ENCODE results near the gene CCDC66. TPM values are rescaled to one million over a fixed set of nuclear protein-coding genes. Genes with fewer than 3 reads are reported as not detected.

Gene CCDC66
- total and polyA plus RNA-seq, 2 of the 4 experiments (the other 2 are of a cell fraction): 6.0 to 9.1 TPM

DNA sequence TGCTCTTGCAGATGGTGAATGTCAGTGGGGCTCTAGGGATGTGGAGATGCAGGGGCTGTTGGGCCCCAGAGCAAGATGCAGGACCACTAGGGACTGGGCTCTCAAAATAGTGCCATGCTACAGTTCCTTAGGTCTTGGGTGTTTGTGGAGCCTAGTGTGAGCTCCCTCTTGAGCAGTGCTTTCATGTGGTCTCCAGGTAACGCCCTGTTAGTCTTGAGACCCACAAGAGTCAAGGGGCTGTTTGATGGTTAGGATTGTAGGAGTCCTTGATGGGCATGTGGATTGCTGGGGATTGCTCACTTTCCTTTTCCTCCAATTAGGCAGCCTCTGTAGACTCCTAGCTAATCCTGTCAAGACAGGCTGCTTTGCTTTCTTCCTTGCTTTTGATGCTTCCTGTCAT is 56.0 kb downstream of the CCDC66 start:
- H2BK20ac ChIP-seq (ENCODE audit: low read depth, low read length): no peak overlapping the region
- H3K36me3 ChIP-seq (ENCODE audit: control insufficient read depth, insufficient read depth, low read length): peaks cover 15% of the 10 kb centered on the region
- POLR2A ChIA-PET (ENCODE audit: unreplicated experiment): no interaction called here
- TF ChIP-seq NFE2L2 (IDR thresholded peaks at IDR 0.05; ENCODE audit: low read depth, low read length): no peak
- no peak for TF ChIP-seq USF2 (IDR thresholded peaks at IDR 0.05; ENCODE audit: low read depth, low read length)
- no peak for TF ChIP-seq POLR2A (IDR thresholded peaks at IDR 0.05; ENCODE audit: low read depth, low read length)
- no peak for TF ChIP-seq RCOR1 (IDR thresholded peaks at IDR 0.05; ENCODE audit: insufficient replicate concordance, low read length)
- no peak for TF ChIP-seq RAD21 (IDR thresholded peaks at IDR 0.05; ENCODE audit: low read length)
- no peak for TF ChIP-seq BHLHE40 (IDR thresholded peaks at IDR 0.05; ENCODE audit: low read depth, low read length)
- TF ChIP-seq MAFK (IDR thresholded peaks at IDR 0.05; ENCODE audit: low read depth, low read length): no peak
- TF ChIP-seq CHD1 (IDR thresholded peaks at IDR 0.05; ENCODE audit: low read depth, low read length): no peak
- no peak for TF ChIP-seq SMC3 (IDR thresholded peaks at IDR 0.05; ENCODE audit: low read depth, low read length)
- no peak for TF ChIP-seq FOS (IDR thresholded peaks at IDR 0.05; ENCODE audit: low read depth, low read length)
- TF ChIP-seq, protein P1, sequence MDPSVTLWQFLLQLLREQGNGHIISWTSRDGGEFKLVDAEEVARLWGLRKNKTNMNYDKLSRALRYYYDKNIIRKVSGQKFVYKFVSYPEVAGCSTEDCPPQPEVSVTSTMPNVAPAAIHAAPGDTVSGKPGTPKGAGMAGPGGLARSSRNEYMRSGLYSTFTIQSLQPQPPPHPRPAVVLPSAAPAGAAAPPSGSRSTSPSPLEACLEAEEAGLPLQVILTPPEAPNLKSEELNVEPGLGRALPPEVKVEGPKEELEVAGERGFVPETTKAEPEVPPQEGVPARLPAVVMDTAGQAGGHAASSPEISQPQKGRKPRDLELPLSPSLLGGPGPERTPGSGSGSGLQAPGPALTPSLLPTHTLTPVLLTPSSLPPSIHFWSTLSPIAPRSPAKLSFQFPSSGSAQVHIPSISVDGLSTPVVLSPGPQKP (IDR thresholded peaks at IDR 0.05; ENCODE audit: borderline replicate concordance, low read depth, low read length): no peak
- TF ChIP-seq CTCF (conservative IDR thresholded peaks at IDR 0.05; ENCODE audit: low read depth, low read length): no peak
- no peak for TF ChIP-seq CEBPB (IDR thresholded peaks at IDR 0.05; ENCODE audit: low read depth, low read length)
- TF ChIP-seq RFX5 (IDR thresholded peaks at IDR 0.05; ENCODE audit: low read depth, low read length): no peak
- CTCF ChIA-PET: interaction anchor here (1.3 kb wide), 1 partner anchor 11 kb away, joined by 3 read pairs; no protein-coding TSS in a partner anchor
- no peak overlapping the region for H2AFZ ChIP-seq (replicated peaks; ENCODE audit: low read length, poor library complexity)
- no peak overlapping the region for H2BK5ac ChIP-seq (ENCODE audit: low read depth, low read length, poor library complexity, severe bottlenecking)
- no peaks in the 10 kb centered on the region for H3K9me3 ChIP-seq (ENCODE audit: control insufficient read depth, insufficient read depth, low read length)
- H3K4me1 ChIP-seq (ENCODE audit: control insufficient read depth, insufficient read depth, low read length): no peaks in the 10 kb centered on the region
- no peak overlapping the region for H3K4me3 ChIP-seq (ENCODE audit: insufficient read depth, low read depth, low read length)
- H3K27ac ChIP-seq (ENCODE audit: insufficient read depth, low read length): no peak overlapping the region
- H3K18ac ChIP-seq (ENCODE audit: low read depth, low read length): no peak overlapping the region
- no peak overlapping the region for H3K14ac ChIP-seq (replicated peaks; ENCODE audit: low read depth, low read length)
- H3K56ac ChIP-seq (ENCODE audit: extremely low read depth, insufficient read depth, low read length): no peak overlapping the region
- no peak overlapping the region for H4K5ac ChIP-seq (ENCODE audit: low read depth, low read length)
- no peaks in the 10 kb centered on the region; the same call in 1 of the 2 replicates for H4K20me1 ChIP-seq (ENCODE audit: insufficient read depth, low read length)
- H3K4ac ChIP-seq (ENCODE audit: low read depth, low read length): no peak overlapping the region
- intact Hi-C loops (cut with micrococcal nuclease) (no loop called here), in situ Hi-C loops (cut with MboI; ENCODE audit: low sequenced_read_pairs) (no loop called here), dilution Hi-C loops (cut with HindIII; ENCODE audit: low sequenced_read_pairs, unreplicated experiment) (no loop called here)
- H4K8ac ChIP-seq (ENCODE audit: low read depth in 2 of 2, low read length in 2 of 2): no peak overlapping the region
- H3K27me3 ChIP-seq (ENCODE audit: control insufficient read depth, insufficient read depth, low read length): no peaks in the 10 kb centered on the region
- no peak overlapping the region for H3K23ac ChIP-seq (ENCODE audit: low read depth, low read length)
- no peak overlapping the region for H2BK15ac ChIP-seq (ENCODE audit: low read depth, low read length)
- no peak for DNase-seq
- no TSS peak for BruUV-seq (replicated peaks)
- no peaks in the 10 kb centered on the region for H3K9me1 ChIP-seq (ENCODE audit: insufficient read depth, low read length)
- H4K91ac ChIP-seq (ENCODE audit: insufficient read depth, low read depth, low read length): no peak overlapping the region
- peaks cover 10 to 22% of the 10 kb centered on the region in 2 experiments for H3K79me1 ChIP-seq (ENCODE audit: low read depth in 1 of 2, low read length in 2 of 2)
- WGBS, 2 experiments (ENCODE audit: extremely low coverage in 2 of 2, insufficient read length in 1 of 2): no CpG with 5 or more reads among the region's 1 CpG
- no peak; the same call in 1 of the 2 replicates for ATAC-seq (ENCODE audit: low read depth)
- no peak overlapping the region for H2BK120ac ChIP-seq (ENCODE audit: low read depth, low read length)
- H3K4me2 ChIP-seq (ENCODE audit: low read depth, low read length): no peak overlapping the region
- no peak overlapping the region for H3K9ac ChIP-seq (ENCODE audit: low read depth, low read length)
- no peak overlapping the region for H2AK9ac ChIP-seq (replicated peaks; ENCODE audit: low read depth, low read length, poor library complexity)
- H2AK5ac ChIP-seq (ENCODE audit: low read depth, low read length): no peak overlapping the region
